GM20431 (cell line): ENCODE results near the gene HGFAC.

Experiments
- in situ Hi-C: fragments of 300-500 bp; cut with MseI, MboI; formaldehyde crosslinking; loops from one replicate; pipeline ENCODE4 v1.15.0; 2020; ENCODE audit warnings: low sequenced_read_pairs; ENCODE audit not compliant: unreplicated experiment

HGFAC gene

GRCh38 chr4:3470244-3471097, 28.7 kb downstream of the HGFAC start:
- in situ Hi-C loops = no loop called here

- in situ Hi-C loops = no loop called here
Measured at GRCh38 chr4:3471098-3471760, 29.5 kb downstream of the HGFAC start.

GRCh38 chr4:3471886-3472285, 30.1 kb downstream of the HGFAC start:
- in situ Hi-C loops = no loop called here

- in situ Hi-C loops = no loop called here
Measured at GRCh38 chr4:3472411-3473141, 30.8 kb downstream of the HGFAC start.

GRCh38 chr4:3473181-3473950, 31.6 kb downstream of the HGFAC start:
- in situ Hi-C loops = no loop called here

GRCh38 chr4:3473996-3474765, 32.4 kb downstream of the HGFAC start:
- in situ Hi-C loops = no loop called here

GRCh38 chr4:3475041-3475712, 33.4 kb downstream of the HGFAC start:
- in situ Hi-C loops = no loop called here

- in situ Hi-C loops = no loop called here
Measured at GRCh38 chr4:3475713-3476260, 34.0 kb downstream of the HGFAC start.

GRCh38 chr4:3476341-3476747, 34.6 kb downstream of the HGFAC start:
- in situ Hi-C loops = no loop called here

GRCh38 chr4:3476936-3477749, 35.4 kb downstream of the HGFAC start:
- in situ Hi-C loops = no loop called here

GRCh38 chr4:3477750-3478430, 36.1 kb downstream of the HGFAC start:
- in situ Hi-C loops = no loop called here

GRCh38 chr4:3478446-3479357, 36.9 kb downstream of the HGFAC start:
- in situ Hi-C loops = no loop called here

GRCh38 chr4:3479358-3480101, 37.8 kb downstream of the HGFAC start:
- in situ Hi-C loops = no loop called here

- in situ Hi-C loops = no loop called here
Measured at GRCh38 chr4:3480528-3481112, 38.9 kb downstream of the HGFAC start.

GRCh38 chr4:3481113-3481531, 39.4 kb downstream of the HGFAC start:
- in situ Hi-C loops = no loop called here
